T47D (cell line): ENCODE measurements around the gene PFKM.

Experiments
- DNase-seq, 2 experiments: peaks; one replicate each; pipeline versions ENCODE4 v3.0.0 to v3.0.0-alpha.2; 2011 to 2012; ENCODE audit warnings: low read depth in 1 of 2, low spot score in 1 of 2
- JUND ChIP-seq: IDR thresholded peaks from 2 replicates; pipeline ENCODE4 v1.6.1; 2012; ENCODE audit warnings: low read depth
- in situ Hi-C: cut with HindIII; loops from 2 replicates; pipeline ENCODE4 v1.10.0; 2016; ENCODE audit warnings: low sequenced_read_pairs, low pct_unique_long_range_greater_than_20kb

PFKM gene

GRCh38 chr12:48175613-48176416 is 56.7 kb downstream of the PFKM start:
- DNase-seq, result peak in 1 of 2 experiments; percentile 34
- TF ChIP-seq JUND, result no peak
- in situ Hi-C loops, result no loop called here

- no peak for TF ChIP-seq JUND
- no peak for DNase-seq
- in situ Hi-C loops, result no loop called here
Measured at GRCh38 chr12:48176417-48176751, 57.2 kb downstream of the PFKM start.

- no peak for TF ChIP-seq JUND
- in situ Hi-C loops, result no loop called here
- no peak for DNase-seq
Measured at GRCh38 chr12:48177982-48178381, 58.8 kb downstream of the PFKM start.

GRCh38 chr12:48179466-48179865 is 60.3 kb downstream of the PFKM start:
- DNase-seq, result no peak
- in situ Hi-C loops, result no loop called here
- TF ChIP-seq JUND, result no peak

- in situ Hi-C loops, result no loop called here
- DNase-seq, result no peak
- no peak for TF ChIP-seq JUND
Measured at GRCh38 chr12:48180424-48180823, 61.3 kb downstream of the PFKM start.

- in situ Hi-C loops, result no loop called here
- no peak for DNase-seq
- no peak for TF ChIP-seq JUND
Measured at GRCh38 chr12:48180857-48181495, 61.8 kb downstream of the PFKM start.

- TF ChIP-seq JUND, result no peak
- in situ Hi-C loops, result no loop called here
- no peak for DNase-seq
Measured at GRCh38 chr12:48182631-48183030, 63.5 kb downstream of the PFKM start.

GRCh38 chr12:48183091-48183875 is 64.1 kb downstream of the PFKM start, which contains the start of gene CCDC184:
CCDC184 (plus strand) TSS chr12:48183644; CDS start chr12:48184123, 479 bp downstream.
- DNase-seq, result peak; percentile 62 to 70
- in situ Hi-C loops, result no loop called here
- no peak for TF ChIP-seq JUND

GRCh38 chr12:48183876-48184548 is 64.8 kb downstream of the PFKM start:
- DNase-seq, result no peak
- in situ Hi-C loops, result no loop called here
- TF ChIP-seq JUND, result no peak

GRCh38 chr12:48184549-48184922 is 65.4 kb downstream of the PFKM start:
- TF ChIP-seq JUND, result no peak
- in situ Hi-C loops, result no loop called here
- DNase-seq, result no peak

- DNase-seq, result no peak
- in situ Hi-C loops, result no loop called here
- TF ChIP-seq JUND, result no peak
Measured at GRCh38 chr12:48185181-48185919, 66.2 kb downstream of the PFKM start.
